ENCODE results near the gene CRYM. TPM values are rescaled to one million over a fixed set of nuclear protein-coding genes. Genes with fewer than 3 reads are reported as not detected.

The CRYM gene
- total RNA-seq, 4 donors from 2014 or later = 0.27 to 0.79 TPM; not detected in 2

GRCh38 chr16:21285314-21285713, 7.2 kb upstream of the CRYM start:
- Histone ChIP-seq H3K4me1 (peaks cover 0 to 11% (median 0%) of the 10 kb centered on the region in 3 donors), H3K9me3 (peaks cover 0 to 6% (median 0%) of the 10 kb centered on the region in 3 donors), H3K4me3 (no peak overlapping the region), H3K27me3 (peaks cover 63% of the 10 kb centered on the region), H3K36me3 (no peaks in the 10 kb centered on the region), H3K27ac (no peak overlapping the region)
- WGBS, 2 donors (ENCODE audit: low coverage in 1 of 2) = 0 to 20% methylated on average over 1 of the region's 1 CpG
- no peak for ATAC-seq
- TF ChIP-seq, protein P1, sequence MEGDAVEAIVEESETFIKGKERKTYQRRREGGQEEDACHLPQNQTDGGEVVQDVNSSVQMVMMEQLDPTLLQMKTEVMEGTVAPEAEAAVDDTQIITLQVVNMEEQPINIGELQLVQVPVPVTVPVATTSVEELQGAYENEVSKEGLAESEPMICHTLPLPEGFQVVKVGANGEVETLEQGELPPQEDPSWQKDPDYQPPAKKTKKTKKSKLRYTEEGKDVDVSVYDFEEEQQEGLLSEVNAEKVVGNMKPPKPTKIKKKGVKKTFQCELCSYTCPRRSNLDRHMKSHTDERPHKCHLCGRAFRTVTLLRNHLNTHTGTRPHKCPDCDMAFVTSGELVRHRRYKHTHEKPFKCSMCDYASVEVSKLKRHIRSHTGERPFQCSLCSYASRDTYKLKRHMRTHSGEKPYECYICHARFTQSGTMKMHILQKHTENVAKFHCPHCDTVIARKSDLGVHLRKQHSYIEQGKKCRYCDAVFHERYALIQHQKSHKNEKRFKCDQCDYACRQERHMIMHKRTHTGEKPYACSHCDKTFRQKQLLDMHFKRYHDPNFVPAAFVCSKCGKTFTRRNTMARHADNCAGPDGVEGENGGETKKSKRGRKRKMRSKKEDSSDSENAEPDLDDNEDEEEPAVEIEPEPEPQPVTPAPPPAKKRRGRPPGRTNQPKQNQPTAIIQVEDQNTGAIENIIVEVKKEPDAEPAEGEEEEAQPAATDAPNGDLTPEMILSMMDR (IDR thresholded peaks at IDR 0.05) = no peak
- TF ChIP-seq POLR2A (IDR thresholded peaks at IDR 0.05) = no peak
- TF ChIP-seq EP300 (IDR thresholded peaks at IDR 0.05) = no peak
- no peak for TF ChIP-seq POLR2AphosphoS5 (IDR thresholded peaks at IDR 0.05)

DNA sequence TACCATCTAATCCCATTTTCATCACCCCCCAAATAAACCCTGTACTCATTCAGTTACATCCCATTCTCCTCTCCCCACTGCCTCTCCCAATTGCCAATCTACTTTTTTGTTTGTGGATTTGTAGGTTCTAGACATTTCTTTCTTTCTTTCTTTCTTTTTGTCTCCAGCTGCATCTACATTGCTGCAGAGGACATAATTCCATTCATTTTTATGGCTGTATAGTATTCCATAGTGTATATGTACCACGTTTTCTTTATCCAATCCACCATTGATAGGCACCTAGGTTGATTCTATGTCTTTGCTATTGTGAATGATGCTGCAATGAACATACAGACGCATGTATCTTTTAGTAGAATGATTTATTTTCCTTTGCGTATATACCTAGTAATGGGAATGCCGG, 6.3 kb upstream of the CRYM start:
- peaks cover 0 to 11% (median 0%) of the 10 kb centered on the region in 3 donors for H3K4me1 ChIP-seq
- H3K27ac ChIP-seq = no peak overlapping the region
- H3K4me3 ChIP-seq = peak overlapping the region; percentile 16 to 46

DNA sequence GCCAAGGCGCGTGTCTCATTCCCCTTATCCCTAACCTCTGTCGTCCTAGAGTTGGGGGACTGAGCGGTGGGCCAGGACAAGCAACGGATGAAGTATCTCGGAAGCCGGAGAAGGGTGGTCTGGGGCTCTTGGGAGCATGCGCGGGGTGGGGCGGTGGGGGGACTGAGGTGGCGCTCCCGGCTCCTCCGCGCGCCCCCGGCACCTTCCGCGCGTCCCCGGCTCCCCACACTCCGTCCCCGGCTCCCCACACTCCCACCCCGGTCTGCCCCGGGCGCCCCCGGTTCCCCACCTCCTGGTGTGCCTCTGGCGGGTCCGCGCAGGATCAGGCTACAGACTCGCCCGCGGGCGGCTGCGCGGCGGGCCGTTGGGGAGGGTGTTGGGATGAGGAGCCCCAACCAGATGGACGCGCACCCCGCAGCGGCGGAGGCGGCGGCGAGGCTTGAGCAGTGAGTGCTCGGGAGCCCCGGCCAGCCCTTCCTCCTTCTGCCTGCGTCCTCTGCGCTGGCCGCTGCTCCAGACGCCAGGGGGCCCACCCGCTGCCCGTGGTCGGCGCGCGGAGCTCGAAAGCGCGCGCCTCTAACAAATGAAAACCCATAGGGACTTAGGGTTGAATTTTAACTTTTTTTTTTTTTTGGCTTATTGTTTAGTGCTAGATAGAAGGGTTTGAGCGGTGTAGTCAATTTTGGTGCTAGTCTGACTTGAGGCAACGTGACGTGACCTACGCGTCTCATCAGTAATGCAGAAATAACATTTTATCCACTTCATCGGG, 5.6 kb upstream of the CRYM start:
- Histone ChIP-seq H3K27me3 (peaks cover 53% of the 10 kb centered on the region), H3K9me3 (no peaks in the 10 kb centered on the region), H3K36me3 (no peaks in the 10 kb centered on the region), H3K27ac (peak overlapping the region in 3 of 4 donors; percentile 1 to 56 (median 35)), H3K4me1 (peaks cover 0 to 11% (median 0%) of the 10 kb centered on the region in 3 donors), H3K4me3 (peak overlapping the region; percentile 16 to 46)
- WGBS, 2 donors (ENCODE audit: low coverage in 1 of 2) = 6% methylated on average over 9 to 10 of the region's 67 CpGs
- TF ChIP-seq POLR2AphosphoS5 (IDR thresholded peaks at IDR 0.05) (no peak), EP300 (IDR thresholded peaks at IDR 0.05) (no peak), POLR2A (IDR thresholded peaks at IDR 0.05) (no peak)
- TF ChIP-seq, protein P1 (IDR thresholded peaks at IDR 0.05) = peak; percentile 14 to 65 (median 36)
- ATAC-seq = peak; percentile 70

More for the DNA sequence above, 6.3 kb upstream of the CRYM start:
- peaks cover 55% of the 10 kb centered on the region for H3K27me3 ChIP-seq
- no peak for ATAC-seq
- TF ChIP-seq, protein P1 (IDR thresholded peaks at IDR 0.05) = no peak
- TF ChIP-seq POLR2A (IDR thresholded peaks at IDR 0.05) (no peak), POLR2AphosphoS5 (IDR thresholded peaks at IDR 0.05) (no peak), EP300 (IDR thresholded peaks at IDR 0.05) (no peak)
- no peaks in the 10 kb centered on the region for H3K36me3 ChIP-seq
- WGBS, 2 donors (ENCODE audit: low coverage in 1 of 2) = 85% methylated on average over 4 of the region's 4 CpGs
- no peaks in the 10 kb centered on the region for H3K9me3 ChIP-seq

DNA sequence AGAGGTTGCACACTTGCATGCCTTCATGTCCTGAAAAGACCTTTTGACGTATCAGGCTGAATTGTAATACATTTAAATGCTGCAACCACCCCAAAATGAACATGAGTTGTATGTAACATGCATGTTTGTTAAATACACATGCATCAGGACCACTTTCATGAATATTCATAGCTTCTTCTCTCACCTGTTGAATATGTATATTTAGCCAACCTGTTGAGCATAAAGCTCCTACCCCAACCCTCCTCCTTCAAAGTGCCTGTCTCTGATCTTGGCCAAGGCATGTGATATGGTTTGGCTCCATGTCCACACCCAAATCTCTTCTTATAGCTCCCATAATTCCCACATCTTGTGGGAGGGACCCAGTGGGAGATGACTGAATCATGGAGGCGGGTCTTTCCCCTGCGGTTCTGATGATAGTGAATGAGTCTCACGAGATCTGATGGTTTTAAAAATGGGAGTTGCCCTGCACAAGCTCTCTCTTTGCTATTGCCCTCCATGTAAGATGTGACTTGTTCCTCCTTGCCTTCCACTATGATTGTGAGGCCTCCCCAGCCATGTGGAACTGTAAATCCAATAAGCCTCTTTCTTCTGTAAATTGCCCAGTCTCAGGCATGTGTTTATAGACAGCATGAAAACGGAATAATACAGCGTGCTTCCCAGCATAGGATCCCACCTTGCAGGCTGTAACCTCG, 3.8 kb upstream of the CRYM start:
- peaks cover 0 to 24% (median 0%) of the 10 kb centered on the region in 3 donors for H3K4me1 ChIP-seq
- H3K9me3 ChIP-seq = no peaks in the 10 kb centered on the region
- TF ChIP-seq, protein P1 (IDR thresholded peaks at IDR 0.05) = no peak
- TF ChIP-seq POLR2A (IDR thresholded peaks at IDR 0.05) = no peak
- TF ChIP-seq EP300 (IDR thresholded peaks at IDR 0.05) = no peak
- TF ChIP-seq POLR2AphosphoS5 (IDR thresholded peaks at IDR 0.05) = no peak
- no peaks in the 10 kb centered on the region for H3K36me3 ChIP-seq
- 66 to 80% methylated on average over 7 of the region's 7 CpGs for WGBS, 2 donors (ENCODE audit: low coverage in 1 of 2)
- no peak for ATAC-seq
- no peak overlapping the region for H3K27ac ChIP-seq
- no peak overlapping the region for H3K4me3 ChIP-seq
- peaks cover 56% of the 10 kb centered on the region for H3K27me3 ChIP-seq

Data from gastroesophageal sphincter (tissue), 4 donors.